ENCODE measurements around the gene MIPOL1. TPM values are rescaled to one million over a fixed set of nuclear protein-coding genes. Genes with fewer than 3 reads are reported as not detected.

MIPOL1 gene
- total and polyA plus RNA-seq, 2 of the 13 experiments (the other 11 are each of a cell fraction or from before 2014, with no cell fraction given) = 8.6 to 34.2 TPM

- TF ChIP-seq NR2C2 (CRISPR knock-in tag; IDR thresholded peaks at IDR 0.05; ENCODE audit: borderline replicate concordance) = no peak
- TF ChIP-seq SATB2 (CRISPR knock-in tag; IDR thresholded peaks at IDR 0.05) = 0 out of 2 replicates have a peak, but pooled peaks have one; percentile 62
- TF ChIP-seq KLF13 (CRISPR knock-in tag; IDR thresholded peaks at IDR 0.05) = no peak
- TF ChIP-seq ZNF138 (CRISPR knock-in tag; IDR thresholded peaks at IDR 0.05; ENCODE audit: low read depth) = no peak
- no peak; the same call in 1 of the 2 replicates for TF ChIP-seq NFKBIZ (CRISPR knock-in tag; IDR thresholded peaks at IDR 0.05)
- TF ChIP-seq YY1 (IDR thresholded peaks at IDR 0.05; ENCODE audit: insufficient read depth, insufficient replicate concordance, low read depth, low read length) = peak; percentile 37
- no peak for TF ChIP-seq ZNF382 (CRISPR knock-in tag; IDR thresholded peaks at IDR 0.05; ENCODE audit: borderline replicate concordance)
- no peak for TF ChIP-seq ZNF256 (CRISPR knock-in tag; conservative IDR thresholded peaks at IDR 0.05)
- TF ChIP-seq PAX8 (CRISPR knock-in tag; IDR thresholded peaks at IDR 0.05; ENCODE audit: borderline replicate concordance) = no peak
- TF ChIP-seq STAT5B (CRISPR knock-in tag; IDR thresholded peaks at IDR 0.05) = no peak
- TF ChIP-seq ZFP41 (CRISPR knock-in tag; IDR thresholded peaks at IDR 0.05; ENCODE audit: borderline replicate concordance) = 0 out of 2 replicates have a peak, but pooled peaks have one; percentile 44
- TF ChIP-seq BCL6 (CRISPR knock-in tag; IDR thresholded peaks at IDR 0.05) = no peak
- no peak for TF ChIP-seq ZFP37 (CRISPR knock-in tag; IDR thresholded peaks at IDR 0.05; ENCODE audit: borderline replicate concordance)
- no peak for TF ChIP-seq ZMYM2 (CRISPR knock-in tag; IDR thresholded peaks at IDR 0.05)
- no peak for TF ChIP-seq HIC2 (CRISPR knock-in tag; IDR thresholded peaks at IDR 0.05; ENCODE audit: low read depth)
- TF ChIP-seq PCBP1 (IDR thresholded peaks at IDR 0.05; ENCODE audit: borderline replicate concordance, low read depth, low read length) = no peak
- no peak for TF ChIP-seq ZNF703 (CRISPR knock-in tag; IDR thresholded peaks at IDR 0.05; ENCODE audit: borderline replicate concordance)
- TF ChIP-seq ZNF614 (CRISPR knock-in tag; IDR thresholded peaks at IDR 0.05; ENCODE audit: borderline replicate concordance) = peak; percentile 26; the same call in 1 of the 2 replicates
- TF ChIP-seq HMG20A (CRISPR knock-in tag; IDR thresholded peaks at IDR 0.05; ENCODE audit: borderline replicate concordance) = no peak
- no peak; the same call in 1 of the 2 replicates for TF ChIP-seq TAF1 (CRISPR knock-in tag; IDR thresholded peaks at IDR 0.05)
- no peak for TF ChIP-seq NFE2L2 (IDR thresholded peaks at IDR 0.05; ENCODE audit: low read length)
- peak; percentile 34; the same call in 1 of the 2 replicates for TF ChIP-seq TARDBP (CRISPR knock-in tag; IDR thresholded peaks at IDR 0.05)
- TF ChIP-seq FOSL2 (CRISPR knock-in tag; IDR thresholded peaks at IDR 0.05) = no peak
- no peak for TF ChIP-seq NFE2L1 (CRISPR knock-in tag; IDR thresholded peaks at IDR 0.05; ENCODE audit: borderline replicate concordance)
- TF ChIP-seq MAZ (IDR thresholded peaks at IDR 0.05; ENCODE audit: borderline replicate concordance, low read depth, low read length) = no peak
- TF ChIP-seq MAZ (CRISPR knock-in tag; IDR thresholded peaks at IDR 0.05; ENCODE audit: low read depth) = no peak
These were observed 388.4 kb downstream of the MIPOL1 start (continued) for GRCh38 chr14:37585971-37586796.
